Kidney epithelial cell (primary cell): Measurements from ENCODE around the gene ATP5F1C. TPM values are rescaled to one million over a fixed set of nuclear protein-coding genes. Genes with fewer than 3 reads are reported as not detected.

Experiments
- DNase-seq: peaks from one replicate; pipeline ENCODE4 v3.0.0-alpha.2; 2010; ENCODE audit warnings: low read depth
- H3K27me3 ChIP-seq: 2 replicates; pipeline ENCODE4 v1.6.0; 2011; ENCODE audit warnings: low read length; ENCODE audit not compliant: control insufficient read depth, insufficient read depth
- H3K36me3 ChIP-seq: 2 replicates; pipeline ENCODE4 v1.5.1; 2011; ENCODE audit warnings: low read length; ENCODE audit not compliant: control insufficient read depth, insufficient read depth
- H3K4me3 ChIP-seq: 2 replicates; pipeline ENCODE4 v1.5.1; 2011; ENCODE audit warnings: low read depth, mild to moderate bottlenecking, control low read depth, low read length
- total RNA-seq: library from RNA; depleted of rRNA; stranded (reverse); fragments of >200 nt; gene quantifications from 2 replicates; pipeline ENCODE4 v1.2.3, GENCODE V29; 2015
- TF ChIP-seq, protein P1 (sequence below): IDR thresholded peaks from 2 replicates; pipeline ENCODE4 v1.5.1; 2011; ENCODE audit warnings: mild to moderate bottlenecking, moderate library complexity, low read length, control low read depth, inconsistent platforms; ENCODE audit not compliant: insufficient read depth, poor library complexity, severe bottlenecking

The ATP5F1C gene
- total RNA-seq, 1 donor from 2014 or later, result 291 TPM

DNA sequence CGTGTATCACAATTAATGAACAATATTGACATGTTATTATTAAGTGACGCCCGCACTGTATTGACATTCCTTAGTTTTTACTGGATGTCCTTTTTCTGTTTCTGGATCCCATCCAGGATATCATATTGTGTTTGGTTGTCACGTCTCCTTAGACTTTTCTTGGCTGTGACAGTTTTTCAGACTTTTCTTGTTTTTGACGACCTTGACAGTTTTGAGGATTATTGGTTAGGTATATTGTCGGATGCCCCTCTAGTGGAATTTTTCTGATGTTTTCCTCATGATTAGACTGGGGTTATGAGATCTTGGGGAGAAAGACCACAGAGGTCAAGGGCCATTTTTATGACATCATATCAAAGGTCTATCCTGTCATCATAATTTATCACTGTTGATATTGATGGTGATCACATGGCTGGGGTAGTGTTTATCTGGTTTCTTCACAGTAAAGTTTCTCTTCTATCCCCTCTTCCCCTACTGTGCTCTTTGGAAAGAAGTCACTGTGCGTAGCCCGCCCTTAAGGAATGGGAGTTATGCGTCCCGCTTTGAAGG, 41.4 kb downstream of the ATP5F1C start:
- Histone ChIP-seq H3K27me3 (no peaks in the 10 kb centered on the region), H3K4me3 (no peak overlapping the region), H3K36me3 (no peaks in the 10 kb centered on the region)
- no peak for DNase-seq
- TF ChIP-seq, protein P1, sequence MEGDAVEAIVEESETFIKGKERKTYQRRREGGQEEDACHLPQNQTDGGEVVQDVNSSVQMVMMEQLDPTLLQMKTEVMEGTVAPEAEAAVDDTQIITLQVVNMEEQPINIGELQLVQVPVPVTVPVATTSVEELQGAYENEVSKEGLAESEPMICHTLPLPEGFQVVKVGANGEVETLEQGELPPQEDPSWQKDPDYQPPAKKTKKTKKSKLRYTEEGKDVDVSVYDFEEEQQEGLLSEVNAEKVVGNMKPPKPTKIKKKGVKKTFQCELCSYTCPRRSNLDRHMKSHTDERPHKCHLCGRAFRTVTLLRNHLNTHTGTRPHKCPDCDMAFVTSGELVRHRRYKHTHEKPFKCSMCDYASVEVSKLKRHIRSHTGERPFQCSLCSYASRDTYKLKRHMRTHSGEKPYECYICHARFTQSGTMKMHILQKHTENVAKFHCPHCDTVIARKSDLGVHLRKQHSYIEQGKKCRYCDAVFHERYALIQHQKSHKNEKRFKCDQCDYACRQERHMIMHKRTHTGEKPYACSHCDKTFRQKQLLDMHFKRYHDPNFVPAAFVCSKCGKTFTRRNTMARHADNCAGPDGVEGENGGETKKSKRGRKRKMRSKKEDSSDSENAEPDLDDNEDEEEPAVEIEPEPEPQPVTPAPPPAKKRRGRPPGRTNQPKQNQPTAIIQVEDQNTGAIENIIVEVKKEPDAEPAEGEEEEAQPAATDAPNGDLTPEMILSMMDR, result no peak

DNA sequence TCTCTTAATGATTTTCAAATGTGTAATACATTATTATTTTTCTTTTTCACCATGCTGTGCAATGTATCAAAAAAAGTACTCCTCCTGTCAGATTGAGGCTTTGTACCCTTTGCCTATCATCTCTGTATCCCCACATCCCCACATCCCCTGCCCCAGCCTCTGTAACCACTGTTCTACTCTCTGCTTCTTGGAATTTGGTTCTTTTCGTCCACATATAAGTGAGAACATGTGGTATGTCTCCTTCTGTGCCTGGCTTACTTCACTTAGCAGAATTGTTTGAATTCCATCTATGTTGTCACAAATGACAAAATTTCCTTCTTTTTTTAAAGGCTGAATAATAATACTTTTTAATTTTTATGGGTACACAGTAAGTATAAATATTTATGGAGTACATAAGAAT, 44.1 kb downstream of the ATP5F1C start:
- Histone ChIP-seq H3K36me3 (no peaks in the 10 kb centered on the region), H3K4me3 (no peak overlapping the region), H3K27me3 (no peaks in the 10 kb centered on the region)
- DNase-seq, result no peak
- TF ChIP-seq, protein P1, result no peak

DNA sequence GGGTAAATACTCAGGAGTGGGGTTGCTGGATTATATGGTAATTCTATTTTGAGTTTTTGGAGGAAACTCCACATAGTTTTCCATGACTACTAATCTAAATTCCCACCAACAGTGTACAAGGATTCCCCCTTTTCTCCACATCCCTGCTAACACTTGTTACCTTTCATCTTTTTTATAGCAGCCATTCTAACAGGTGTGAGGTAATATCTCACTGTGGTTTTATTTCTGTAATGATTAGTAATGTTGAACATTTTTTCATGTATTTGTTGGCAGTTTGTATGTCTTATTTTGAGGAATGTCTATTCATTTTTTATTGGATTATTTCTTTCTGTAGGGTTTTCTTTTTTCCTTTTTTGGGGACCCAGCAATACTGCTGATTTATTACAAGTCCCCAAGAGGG, 45.2 kb downstream of the ATP5F1C start:
- TF ChIP-seq, protein P1, result no peak
- no peak for DNase-seq
- Histone ChIP-seq H3K27me3 (no peaks in the 10 kb centered on the region), H3K4me3 (no peak overlapping the region), H3K36me3 (no peaks in the 10 kb centered on the region)

DNA sequence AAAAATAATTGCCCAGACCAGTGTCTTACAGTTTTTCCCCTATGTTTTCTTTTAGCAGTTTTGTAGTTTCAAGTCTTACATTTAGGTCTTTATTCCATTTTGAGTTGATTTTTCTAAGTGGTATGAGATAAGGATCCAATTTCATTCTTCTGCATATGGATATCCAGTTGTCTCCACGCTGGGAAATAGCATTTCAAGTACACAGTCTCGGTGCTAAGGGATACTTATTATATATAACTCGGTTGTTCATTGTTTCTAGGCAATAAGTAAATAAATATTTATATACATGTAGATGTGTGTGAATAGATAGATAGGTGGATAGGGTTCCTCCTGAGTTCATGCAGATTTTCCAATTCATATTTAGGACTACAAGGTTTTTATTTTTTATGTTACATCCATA, 46.3 kb downstream of the ATP5F1C start:
- DNase-seq, result no peak
- no peaks in the 10 kb centered on the region for H3K36me3 ChIP-seq
- TF ChIP-seq, protein P1, result no peak
- no peak overlapping the region for H3K4me3 ChIP-seq
- no peaks in the 10 kb centered on the region for H3K27me3 ChIP-seq

DNA sequence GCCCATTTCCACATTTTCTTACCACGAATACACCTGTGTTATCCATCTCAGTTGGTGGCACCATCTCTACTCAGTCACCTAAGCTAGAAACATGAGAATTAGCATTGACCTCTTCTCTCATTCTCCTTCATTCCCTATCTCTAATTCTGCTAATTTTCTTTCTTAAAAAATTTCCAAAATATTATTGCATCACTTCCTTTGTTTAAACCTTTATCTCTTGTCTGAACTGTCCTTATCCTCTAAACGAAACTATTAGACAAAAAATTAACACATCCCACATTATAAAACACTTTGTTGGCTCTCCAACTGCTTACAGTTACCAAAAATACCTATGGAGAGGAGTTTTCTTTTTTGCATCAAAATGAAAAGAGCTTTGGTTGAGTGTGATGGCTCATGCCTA, 48.6 kb downstream of the ATP5F1C start:
- TF ChIP-seq, protein P1, result no peak
- Histone ChIP-seq H3K4me3 (no peak overlapping the region), H3K36me3 (no peaks in the 10 kb centered on the region), H3K27me3 (no peaks in the 10 kb centered on the region)
- DNase-seq, result no peak

DNA sequence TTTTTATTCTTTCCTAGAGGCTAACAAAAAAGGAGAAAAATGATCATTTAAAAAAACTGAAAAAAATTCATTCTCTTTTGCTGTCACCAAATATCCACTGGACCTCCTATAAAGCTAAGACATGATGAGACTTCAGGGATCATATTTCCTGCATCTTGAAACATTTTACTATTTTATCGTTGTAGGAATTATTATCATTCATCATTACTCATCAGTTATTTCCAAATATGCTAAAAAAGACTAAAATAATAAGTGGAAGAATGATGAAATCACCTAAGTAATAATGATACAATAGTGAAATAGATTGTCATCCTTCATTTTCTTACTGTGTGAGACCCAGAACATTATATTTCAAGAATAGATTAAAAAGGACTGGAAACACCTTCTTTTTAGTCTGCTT, 58.6 kb downstream of the ATP5F1C start:
- no peak for DNase-seq
- no peaks in the 10 kb centered on the region for H3K27me3 ChIP-seq
- no peaks in the 10 kb centered on the region for H3K36me3 ChIP-seq
- H3K4me3 ChIP-seq, result no peak overlapping the region
- TF ChIP-seq, protein P1, result no peak
